ENCODE measurements around the gene ZNF747.

Gene ZNF747

DNA sequence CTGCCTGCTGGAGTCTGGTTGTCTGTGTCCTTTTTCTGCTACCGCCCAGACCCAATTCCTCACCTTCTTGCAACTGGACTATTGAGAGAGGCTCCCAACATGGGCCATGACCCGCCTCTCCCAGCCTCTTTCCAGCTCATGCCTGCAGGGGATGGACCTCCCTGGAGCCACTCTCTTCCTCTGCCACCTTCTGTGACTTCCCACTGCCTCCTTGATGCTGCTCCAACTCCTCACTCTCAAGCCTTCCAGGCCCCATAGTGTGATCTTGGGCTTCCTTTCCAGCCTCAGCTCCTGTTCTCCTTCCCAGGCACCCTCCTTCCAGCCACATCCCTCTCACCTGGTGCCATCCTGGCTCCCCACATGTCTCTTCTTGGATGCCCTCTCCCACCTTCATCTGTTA lies 19.4 kb downstream of the ZNF747 start:
- no peak for DNase-seq (ENCODE audit: low spot score)

DNA sequence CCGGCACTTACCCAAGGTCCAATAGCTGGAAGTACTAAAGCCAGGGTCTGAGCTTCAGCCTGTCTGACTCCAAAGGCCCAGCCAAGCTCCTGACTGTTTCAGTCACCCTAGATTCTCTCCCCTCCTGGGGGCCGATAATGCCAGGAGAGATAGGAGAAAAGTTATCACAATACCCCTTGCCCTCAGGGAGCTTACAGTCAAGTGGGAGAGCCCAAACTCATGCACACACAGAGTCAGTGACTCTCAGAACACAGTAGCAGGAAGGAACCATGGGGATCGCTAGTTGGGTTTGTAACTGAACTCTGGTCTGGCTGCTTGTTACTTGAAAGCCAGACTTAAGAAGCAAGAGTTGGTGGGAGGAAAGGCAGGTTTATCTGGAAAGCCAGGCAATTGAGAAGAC lies 23.1 kb downstream of the ZNF747 start:
- DNase-seq (ENCODE audit: low spot score) = no peak

- no peak for DNase-seq (ENCODE audit: low spot score)
Measured at GRCh38 chr16:30510376-30510938, 24.2 kb downstream of the ZNF747 start.

GRCh38 chr16:30509081-30509765 lies 25.4 kb downstream of the ZNF747 start:
- DNase-seq (ENCODE audit: low spot score) = no peak

DNA sequence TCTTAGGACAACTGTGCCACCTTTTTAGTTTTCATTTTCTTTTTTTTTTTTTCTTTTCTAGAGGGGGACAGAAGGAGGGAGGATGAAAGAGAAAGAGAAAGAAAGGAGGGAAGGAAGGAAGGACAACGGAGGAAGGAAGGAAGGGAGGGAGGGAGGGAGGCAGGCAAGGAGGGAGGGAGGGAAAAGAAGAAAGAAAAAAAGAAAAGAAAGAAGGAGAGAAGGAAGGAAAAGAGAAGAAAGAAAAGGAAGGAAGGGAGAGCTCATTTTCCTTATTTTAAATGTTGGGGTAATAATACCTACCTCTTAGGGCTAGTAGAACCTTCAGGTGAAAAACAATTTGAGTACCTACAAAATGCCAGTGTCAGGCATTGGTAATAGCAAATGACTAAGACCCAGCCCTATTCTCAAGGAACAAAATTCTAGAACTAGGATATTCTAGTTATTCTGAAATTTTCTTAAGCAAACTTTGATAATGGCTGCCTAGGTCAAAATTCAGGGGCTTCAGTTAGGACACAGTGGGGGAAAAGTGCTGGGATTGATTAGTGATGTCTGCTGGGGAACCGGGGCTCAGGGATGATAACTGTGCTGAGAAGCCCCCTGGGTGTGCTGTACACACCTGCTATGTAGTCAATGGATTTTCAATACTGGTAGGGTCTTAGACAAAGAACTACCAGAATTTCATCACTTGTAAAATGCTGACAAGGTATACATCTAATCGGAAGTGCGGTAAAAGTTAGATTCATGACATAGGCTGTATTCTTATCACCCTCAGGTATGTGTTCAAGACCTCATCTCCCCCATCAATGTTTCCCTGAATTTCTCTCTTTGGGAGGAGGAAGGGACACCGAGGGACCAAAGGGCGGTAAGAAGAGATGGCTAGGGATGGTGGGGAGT lies 31.0 kb downstream of the ZNF747 start:
- DNase-seq (ENCODE audit: low spot score) = no peak

DNA sequence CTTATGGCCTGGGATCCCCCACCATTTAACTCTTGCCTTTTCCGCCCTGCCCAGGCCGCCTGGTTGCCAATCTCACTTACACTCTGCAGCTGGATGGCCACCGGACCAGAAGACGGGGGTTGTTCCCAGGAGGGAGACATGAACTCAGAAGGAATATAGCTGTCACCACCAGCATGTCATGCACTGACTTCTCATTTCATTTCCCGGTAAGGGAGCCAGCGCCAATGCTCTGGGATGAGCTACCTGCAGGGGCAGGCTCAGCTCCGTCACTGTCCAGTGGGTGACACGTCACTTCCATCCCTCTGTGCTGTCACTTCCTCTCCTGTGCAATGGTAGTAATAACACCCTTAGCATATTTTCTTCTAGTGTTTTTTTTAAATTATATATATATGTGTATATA lies 35.4 kb downstream of the ZNF747 start:
- no peak for DNase-seq (ENCODE audit: low spot score)

GRCh38 chr16:30494709-30495108 lies 39.9 kb downstream of the ZNF747 start:
- no peak for DNase-seq (ENCODE audit: low spot score)

DNA sequence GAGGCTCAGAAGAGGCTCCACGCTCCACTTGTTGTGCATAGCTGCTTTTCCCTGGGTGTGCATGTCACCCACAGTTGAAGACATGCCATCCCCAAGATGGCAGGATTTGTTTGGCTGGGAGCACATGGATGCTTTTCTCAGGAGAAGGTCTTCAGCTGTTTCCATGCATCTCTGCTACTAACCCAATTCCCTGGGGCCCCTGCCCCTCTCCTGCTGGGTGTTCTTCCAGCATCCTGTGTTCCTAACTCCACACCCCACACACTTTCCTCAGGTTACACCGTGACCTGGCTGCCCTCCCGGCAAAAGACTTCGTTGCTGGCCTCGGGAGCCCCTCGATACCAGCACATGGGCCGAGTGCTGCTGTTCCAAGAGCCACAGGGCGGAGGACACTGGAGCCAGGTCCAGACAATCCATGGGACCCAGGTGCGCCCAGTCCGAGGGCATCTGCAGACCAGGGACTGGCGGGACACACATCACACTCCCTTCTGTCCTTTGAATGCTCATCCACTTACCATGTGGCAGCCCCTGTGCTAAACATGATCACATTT lies 40.6 kb downstream of the ZNF747 start:
- DNase-seq (ENCODE audit: low spot score) = no peak

GRCh38 chr16:30491744-30492308 lies 42.8 kb downstream of the ZNF747 start:
- DNase-seq (ENCODE audit: low spot score) = no peak

- no peak for DNase-seq (ENCODE audit: low spot score)
Measured at GRCh38 chr16:30491229-30491628, 43.4 kb downstream of the ZNF747 start.

DNA sequence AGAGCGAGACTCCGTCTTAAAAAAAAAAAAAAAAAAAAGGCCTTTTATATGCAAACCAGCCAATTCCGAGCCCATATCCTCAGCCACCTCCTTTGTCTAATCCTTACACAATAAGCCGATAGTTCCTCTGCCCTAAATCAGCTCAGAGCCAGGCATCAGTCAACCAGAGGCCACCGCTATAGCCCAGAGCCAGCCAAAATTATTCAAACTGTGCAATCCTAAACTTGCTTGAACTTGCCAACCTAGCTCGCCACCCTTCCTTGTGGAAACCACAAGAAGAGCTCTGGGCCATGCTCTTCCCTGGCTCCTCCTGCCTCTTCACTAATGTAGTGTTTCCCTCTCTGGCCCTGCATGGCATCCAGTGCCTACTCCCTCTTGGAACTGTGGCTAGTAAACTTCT lies 44.4 kb downstream of the ZNF747 start:
- no peak for DNase-seq (ENCODE audit: low spot score)

GRCh38 chr16:30488764-30489605 lies 45.7 kb downstream of the ZNF747 start:
- DNase-seq (ENCODE audit: low spot score) = peak; percentile 63

- DNase-seq (ENCODE audit: low spot score) = no peak
Measured at GRCh38 chr16:30485818-30486436, 48.7 kb downstream of the ZNF747 start.

DNA sequence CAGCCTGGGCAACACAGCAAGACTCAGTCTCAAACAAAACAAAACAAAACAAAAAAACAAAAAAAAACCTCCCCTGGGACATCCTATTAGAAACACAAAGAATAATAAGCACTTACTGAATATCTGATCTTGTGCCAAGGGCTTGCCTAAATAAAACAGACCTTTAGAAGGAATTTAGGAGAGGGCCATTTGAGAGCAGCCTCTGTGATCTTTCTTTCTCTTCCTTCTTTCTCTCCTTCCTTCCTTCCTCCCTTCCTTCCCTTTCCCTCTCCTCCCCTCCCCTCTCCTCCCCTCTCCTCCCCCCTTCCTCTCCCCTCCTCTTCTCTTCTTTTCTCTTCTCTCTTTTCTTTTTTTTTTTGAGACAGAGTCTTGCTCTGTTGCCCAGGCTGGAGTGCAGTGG lies 49.8 kb downstream of the ZNF747 start:
- no peak for DNase-seq (ENCODE audit: low spot score)

GRCh38 chr16:30482366-30482765 lies 52.3 kb downstream of the ZNF747 start:
- peak; percentile 42 for DNase-seq (ENCODE audit: low spot score)

DNA sequence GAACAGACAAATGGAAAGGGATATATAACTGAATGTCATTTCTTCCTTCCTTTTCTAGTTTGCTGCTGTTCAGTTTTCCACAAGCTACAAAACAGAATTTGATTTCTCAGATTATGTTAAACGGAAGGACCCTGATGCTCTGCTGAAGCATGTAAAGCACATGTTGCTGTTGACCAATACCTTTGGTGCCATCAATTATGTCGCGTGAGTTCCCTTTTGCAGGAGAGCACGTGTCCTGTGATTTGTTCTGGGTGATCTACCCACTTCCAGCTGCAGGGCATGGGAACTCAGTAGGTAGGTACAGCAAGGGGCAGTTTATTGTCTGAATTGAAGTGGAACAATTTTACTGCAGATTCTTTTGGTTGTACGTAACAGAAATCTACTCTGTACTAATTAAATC lies 53.3 kb downstream of the ZNF747 start:
- no peak for DNase-seq (ENCODE audit: low spot score)
